Left cardiac atrium (tissue), 4 donors: ENCODE results near the gene SOCS4. TPM values are rescaled to one million over a fixed set of nuclear protein-coding genes. Genes with fewer than 3 reads are reported as not detected.
"Not testable (repeated sequence)": the region's sequence is repeated elsewhere in the genome, so short reads cannot be mapped to it uniquely, and the experiment has no call there.

Experiments used
- ATAC-seq, 2 donors: fragments of 200-7000 bp; cut with Tn5 transposase; one replicate each; pipeline ENCODE4 v1.9.1; 2020; ENCODE audit warnings: mild to moderate bottlenecking in 2 of 2, moderate library complexity in 2 of 2
- DNase-seq: peaks from one replicate; pipeline ENCODE4 v3.0.0-alpha.2; 2020
- intact Hi-C, 2 donors: fragments of 100-400 bp; cut with DNase I; formaldehyde crosslinking; loops; one replicate each; pipeline versions ENCODE4 v1.14.1 to v1.15.1; 2022 to 2023
- long read RNA-seq: library from polyadenylated mRNA; unstranded; transcript quantifications from one replicate; pipeline ENCODE4 v2.0.0, GENCODE V29; 2021
- total RNA-seq, 2 donors: library from RNA; stranded (reverse); fragmentation: NEBNext Ultra II Directional; extraction: Animal tissue kit (Norgen Biotek cat#: 25700); gene quantifications; one replicate each; pipeline ENCODE4 v1.2.1, GENCODE V29; 2021
- donor health status: DM: no; HTN: yes; CAD: no.
- donor health status: DM: no; HTN: yes; CAD: no; lungs with severe emphysema.
- donor health status: DM: yes; HTN: yes; CAD: no.
- donor health status: Dilated cardiomyopathy.

SOCS4 gene
- 10 to 100 TPM; 16.9 to 24.9 TPM for total RNA-seq
- long read RNA-seq, full-length matches to known transcripts, result 3 of 4 reads
- long read RNA-seq, partial matches to known transcripts, result 0 of 4 reads
- long read RNA-seq, other reads (novel, unspliced or antisense), result 1 of 4 reads

- peak; percentile 99 for ATAC-seq
- intact Hi-C loops, result loop anchor here in 1 of 2 donors (1.0 kb wide), 1 partner anchor 24 kb away; the partner anchor contains the start of gene MAPK1IP1L
Measured at GRCh38 chr14:55026793-55027561, at the start of gene SOCS4, which contains the start of gene WDHD1. SOCS4 (plus strand) TSS chr14:55027236; CDS start chr14:55043042, 15,806 bp downstream. WDHD1 (minus strand) TSS chr14:55027099; CDS start chr14:55026787, 312 bp downstream.

GRCh38 chr14:54979039-54979438 lies 48.0 kb upstream of the SOCS4 start:
- ATAC-seq (no peak), DNase-seq (no peak)
- intact Hi-C loops, result no loop called here

More at GRCh38 chr14:55026793-55027561, at the start of gene SOCS4, which contains the start of gene WDHD1:
- peak; percentile 96 for DNase-seq

- ATAC-seq (no peak), DNase-seq (no peak)
- intact Hi-C loops, result no loop called here
Measured at GRCh38 chr14:54981698-54982097, 45.3 kb upstream of the SOCS4 start.

GRCh38 chr14:54985156-54985555 lies 41.9 kb upstream of the SOCS4 start:
- intact Hi-C loops, result no loop called here
- no peak for DNase-seq
- ATAC-seq, result no peak

- no peak for DNase-seq
- intact Hi-C loops, result no loop called here
- no peak for ATAC-seq
Measured at GRCh38 chr14:55000381-55000780, 26.7 kb upstream of the SOCS4 start.

GRCh38 chr14:55005071-55005470 lies 22.0 kb upstream of the SOCS4 start:
- DNase-seq, result no peak
- intact Hi-C loops, result no loop called here
- no peak for ATAC-seq

- DNase-seq (no peak), ATAC-seq (no peak)
- intact Hi-C loops, result no loop called here
Measured at GRCh38 chr14:55015006-55015405, 12.0 kb upstream of the SOCS4 start.

GRCh38 chr14:55019968-55020554 lies 7.0 kb upstream of the SOCS4 start:
- intact Hi-C loops, result no loop called here
- DNase-seq, result no peak
- ATAC-seq, result no peak

- intact Hi-C loops, DNase-seq, ATAC-seq: not testable (repeated sequence)
Measured at GRCh38 chr14:55024365-55024764, 2.7 kb upstream of the SOCS4 start.

GRCh38 chr14:55025948-55026347 lies 1.1 kb upstream of the SOCS4 start:
- DNase-seq, result no peak
- intact Hi-C loops, result no loop called here

GRCh38 chr14:55026441-55026792 lies 619 bp upstream of the SOCS4 start:
- no peak for ATAC-seq
- no peak for DNase-seq
- intact Hi-C loops, result no loop called here

More at GRCh38 chr14:55025948-55026347, 1.1 kb upstream of the SOCS4 start:
- ATAC-seq, result no peak

GRCh38 chr14:55028066-55028465 lies 1.0 kb downstream of the SOCS4 start:
- intact Hi-C loops, result no loop called here
- no peak for ATAC-seq
- no peak for DNase-seq

- intact Hi-C loops, result no loop called here
- ATAC-seq, result no peak
- no peak for DNase-seq
Measured at GRCh38 chr14:55028476-55028875, 1.4 kb downstream of the SOCS4 start.

- ATAC-seq (no peak), DNase-seq (no peak)
- intact Hi-C loops, result no loop called here
Measured at GRCh38 chr14:55031190-55031589, 4.2 kb downstream of the SOCS4 start.

- ATAC-seq, result not testable (repeated sequence)
Measured at GRCh38 chr14:55037995-55038394, 11.0 kb downstream of the SOCS4 start.

GRCh38 chr14:55038708-55039107 lies 11.7 kb downstream of the SOCS4 start:
- intact Hi-C loops, result no loop called here
- ATAC-seq (no peak), DNase-seq (no peak)

More at GRCh38 chr14:55037995-55038394, 11.0 kb downstream of the SOCS4 start:
- intact Hi-C loops, DNase-seq: not testable (repeated sequence)

GRCh38 chr14:55043528-55043927 lies 16.5 kb downstream of the SOCS4 start:
- DNase-seq, result no peak

GRCh38 chr14:55045087-55045486 lies 18.1 kb downstream of the SOCS4 start:
- DNase-seq (no peak), ATAC-seq (no peak)
- intact Hi-C loops, result no loop called here

More at GRCh38 chr14:55043528-55043927, 16.5 kb downstream of the SOCS4 start:
- intact Hi-C loops, result no loop called here
- no peak for ATAC-seq

- no peak for ATAC-seq
- intact Hi-C loops, result no loop called here
- no peak for DNase-seq
Measured at GRCh38 chr14:55047301-55048053, 20.4 kb downstream of the SOCS4 start.
